ENCODE data around the gene SMIM20. TPM values are rescaled to one million over a fixed set of nuclear protein-coding genes. Genes with fewer than 3 reads are reported as not detected.

SMIM20 gene
- polyA plus RNA-seq, 4 donors, result 42.6 to 55.0 (median 47.3) TPM

DNA sequence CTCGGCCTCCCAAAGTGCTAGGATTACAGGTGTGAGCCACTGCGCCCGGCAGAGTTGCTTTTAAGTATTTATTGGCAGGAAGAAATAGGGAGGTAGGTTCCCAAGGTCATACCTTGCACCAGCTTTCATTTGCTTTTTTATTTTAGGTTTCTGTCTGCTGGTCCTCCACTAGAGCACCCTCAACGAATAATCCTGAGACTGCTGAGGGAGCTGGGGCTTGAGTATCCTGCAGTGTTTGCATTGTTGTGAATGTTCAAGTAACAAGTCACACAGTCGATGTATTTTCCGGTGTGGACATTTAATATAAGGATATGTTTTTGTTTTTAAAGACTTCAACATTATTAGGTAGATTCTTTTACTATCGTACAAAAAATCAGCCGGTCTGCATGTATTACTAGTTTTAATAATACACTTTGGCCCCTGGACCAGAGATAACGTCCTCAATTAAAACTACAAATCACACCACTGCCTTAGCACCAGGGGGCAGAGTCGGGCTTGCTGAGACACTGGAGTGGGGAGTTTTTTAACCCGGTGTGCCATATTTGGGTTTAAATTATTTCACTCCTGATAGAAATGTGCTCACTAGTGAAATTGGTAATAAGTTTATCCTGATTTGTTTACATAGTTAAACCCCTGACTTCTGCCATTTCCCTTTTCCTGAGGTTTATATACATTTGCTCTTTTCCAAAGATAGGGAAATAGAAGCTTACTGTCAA lies 11.6 kb downstream of the SMIM20 start:
- no peak for DNase-seq (ENCODE audit: low read depth in 4 of 4, low spot score in 2 of 4)

DNA sequence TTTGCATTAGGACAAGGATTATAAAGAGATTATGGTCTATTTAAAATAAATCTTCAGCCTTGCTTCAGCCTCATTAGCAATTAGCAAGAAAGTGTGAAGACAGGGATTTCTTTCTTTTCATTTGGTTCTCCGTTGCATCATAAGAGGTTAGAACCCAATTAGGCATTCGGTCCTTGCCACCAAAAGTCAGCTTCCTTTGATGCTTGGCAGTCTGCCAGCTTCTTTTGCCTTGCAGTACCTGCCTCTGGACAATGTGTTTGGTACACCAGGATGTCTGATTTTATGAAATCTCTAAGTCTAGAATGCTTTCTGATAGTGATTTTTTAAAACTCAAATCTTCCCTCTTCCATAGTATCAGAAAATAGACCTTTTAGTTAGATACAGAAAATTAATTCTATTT lies 12.4 kb downstream of the SMIM20 start:
- DNase-seq (ENCODE audit: low read depth in 4 of 4, low spot score in 2 of 4), result no peak

DNA sequence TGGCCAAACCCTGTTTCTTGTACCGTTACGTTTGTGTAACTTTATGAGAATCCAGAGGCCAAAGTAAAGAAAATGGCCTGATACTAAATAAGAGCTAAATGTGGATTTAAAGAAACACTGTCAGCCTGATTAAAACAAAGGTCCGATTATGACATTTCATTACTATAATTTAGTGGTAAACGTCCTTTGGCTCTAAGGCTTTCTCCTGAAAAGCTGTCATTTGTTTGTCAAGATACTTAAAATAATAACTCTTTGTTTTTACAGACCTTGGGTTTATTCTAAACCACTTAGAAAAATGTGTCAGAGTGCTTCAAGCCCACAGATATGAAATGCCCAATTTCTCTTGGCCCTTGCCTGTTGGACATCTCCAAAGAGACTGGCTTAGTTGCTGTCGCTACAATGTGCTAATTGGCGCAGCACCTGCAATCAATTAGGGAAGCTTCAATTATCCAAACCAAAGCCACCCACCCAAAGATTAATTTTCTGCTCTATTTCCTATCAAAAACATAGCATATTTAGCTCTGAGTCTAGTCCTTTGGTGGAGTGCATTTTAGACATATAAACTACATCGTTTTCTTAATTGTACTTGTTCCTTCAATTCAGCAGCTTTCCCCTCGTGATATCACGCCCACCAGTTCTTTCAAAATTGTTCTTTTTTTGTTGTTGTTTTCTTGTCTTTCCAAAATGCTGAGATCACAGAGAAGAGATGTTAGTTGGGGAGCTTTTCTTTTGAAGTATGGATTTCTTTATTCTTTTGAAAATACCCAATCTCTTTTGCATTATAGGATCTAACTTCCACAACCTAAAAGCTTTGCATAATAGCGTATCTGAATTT lies 13.6 kb downstream of the SMIM20 start:
- no peak for DNase-seq (ENCODE audit: low read depth in 4 of 4, low spot score in 2 of 4)

DNA sequence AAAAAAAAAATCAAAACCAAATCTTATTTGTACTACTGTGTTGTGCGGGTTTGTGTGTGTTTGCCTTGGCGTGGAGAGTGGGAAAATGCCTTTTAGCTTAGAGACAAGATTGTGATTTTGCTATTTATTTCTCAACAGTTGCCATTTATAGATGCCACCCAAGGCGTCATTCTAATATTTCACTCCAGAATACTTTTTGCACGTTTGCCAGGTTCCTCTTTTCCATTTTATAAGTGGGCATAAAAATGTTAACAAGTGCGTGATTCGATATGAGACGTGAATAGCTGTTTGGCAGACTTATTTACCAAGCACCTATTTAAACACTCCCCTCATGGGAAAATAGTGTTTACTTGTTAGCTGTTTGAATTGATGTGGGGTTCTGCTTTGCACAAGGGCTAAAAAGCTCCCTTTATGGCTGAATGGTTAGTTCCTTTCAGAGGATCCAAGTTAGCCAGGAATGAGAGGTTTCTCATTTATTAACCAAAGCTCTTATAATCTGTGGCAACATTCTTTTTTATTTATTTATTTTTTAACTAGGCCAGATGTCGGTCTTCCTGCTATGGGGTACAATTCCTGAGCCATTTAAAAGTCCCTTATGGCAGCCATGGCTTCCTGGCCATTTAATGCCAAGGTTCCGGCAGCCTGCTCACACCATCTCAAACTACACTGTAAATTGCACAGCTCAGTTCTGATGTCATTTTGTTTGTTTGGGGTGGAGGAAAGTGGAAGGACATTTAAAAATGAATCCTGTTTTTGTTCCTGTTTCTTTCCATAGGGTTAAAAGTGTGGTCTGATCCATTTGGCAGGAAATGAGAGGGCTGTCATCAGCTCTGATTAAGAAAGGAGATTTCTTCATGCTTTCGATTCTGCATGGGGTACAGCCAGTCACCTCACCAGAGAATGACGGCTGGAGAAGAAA lies 14.6 kb downstream of the SMIM20 start:
- DNase-seq (ENCODE audit: low read depth in 4 of 4, low spot score in 2 of 4), result no peak

DNA sequence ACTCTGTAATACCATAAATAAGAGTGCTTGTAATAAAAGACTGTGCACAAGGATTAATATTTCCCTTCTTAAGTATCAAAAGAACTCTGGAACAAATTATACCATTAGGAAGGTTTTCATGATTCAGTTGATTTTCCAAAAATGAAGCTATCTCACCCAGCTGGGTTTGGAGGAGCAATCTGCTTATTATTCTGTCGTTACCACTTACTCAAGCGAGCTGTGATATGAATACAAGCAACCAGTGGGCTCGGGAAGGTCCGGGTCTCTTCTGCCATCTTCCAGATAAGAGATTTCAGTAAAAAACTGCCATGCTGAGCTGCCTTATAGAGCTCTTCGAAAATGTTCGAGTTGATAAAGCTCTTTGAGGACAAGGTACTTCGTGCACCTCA lies 15.3 kb downstream of the SMIM20 start:
- DNase-seq (ENCODE audit: low read depth in 4 of 4, low spot score in 2 of 4), result no peak

DNA sequence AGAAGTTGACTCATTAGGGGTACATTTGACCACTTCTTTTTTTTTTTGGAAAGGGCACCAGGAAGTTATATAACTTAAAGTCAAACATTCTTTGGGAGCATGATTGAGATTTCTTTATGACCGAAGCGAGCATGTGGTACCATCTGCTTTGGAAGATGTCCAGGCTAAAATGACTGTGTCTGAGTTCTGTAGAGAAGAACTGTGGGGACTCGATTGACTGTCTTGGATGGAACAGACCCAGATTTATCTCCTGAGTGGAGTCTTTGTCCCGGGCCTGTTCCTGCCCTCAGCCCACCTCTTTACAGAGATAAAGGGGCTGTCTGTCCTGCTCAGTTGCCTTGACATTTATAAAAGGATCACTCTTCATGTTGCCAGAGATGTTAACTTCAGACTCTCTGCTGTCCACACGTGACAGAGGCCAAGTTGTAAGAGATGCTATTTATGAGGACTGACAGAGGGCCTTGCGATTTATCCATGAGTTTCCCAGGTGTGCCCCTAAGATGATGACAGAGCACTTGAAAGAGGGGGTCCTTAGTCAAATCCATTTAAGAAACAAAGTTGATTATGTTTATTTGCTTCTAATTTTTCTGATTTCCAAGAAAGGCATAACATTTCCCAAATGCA lies 16.8 kb downstream of the SMIM20 start:
- no peak for DNase-seq (ENCODE audit: low read depth in 4 of 4, low spot score in 2 of 4)

DNA sequence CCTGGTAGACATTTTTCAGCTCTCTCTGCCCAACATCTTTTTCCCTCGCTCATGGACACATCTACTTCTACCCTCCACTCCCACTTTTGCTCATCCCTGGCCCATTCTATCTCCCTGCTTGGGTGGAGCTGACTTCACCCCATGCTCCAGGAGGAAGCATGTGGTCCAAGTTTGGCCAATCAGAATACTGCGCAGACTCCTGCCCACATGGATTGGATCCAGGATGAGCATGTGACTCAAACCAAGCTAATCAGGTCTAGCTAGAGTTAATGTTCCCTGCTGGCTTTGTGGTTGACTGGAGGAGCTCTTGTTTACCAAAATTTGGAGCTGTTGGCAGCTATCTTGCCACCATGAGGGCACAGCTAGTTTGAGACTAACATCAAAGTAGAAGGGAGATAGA lies 22.7 kb downstream of the SMIM20 start:
- no peak for DNase-seq (ENCODE audit: low read depth in 4 of 4, low spot score in 2 of 4)

DNA sequence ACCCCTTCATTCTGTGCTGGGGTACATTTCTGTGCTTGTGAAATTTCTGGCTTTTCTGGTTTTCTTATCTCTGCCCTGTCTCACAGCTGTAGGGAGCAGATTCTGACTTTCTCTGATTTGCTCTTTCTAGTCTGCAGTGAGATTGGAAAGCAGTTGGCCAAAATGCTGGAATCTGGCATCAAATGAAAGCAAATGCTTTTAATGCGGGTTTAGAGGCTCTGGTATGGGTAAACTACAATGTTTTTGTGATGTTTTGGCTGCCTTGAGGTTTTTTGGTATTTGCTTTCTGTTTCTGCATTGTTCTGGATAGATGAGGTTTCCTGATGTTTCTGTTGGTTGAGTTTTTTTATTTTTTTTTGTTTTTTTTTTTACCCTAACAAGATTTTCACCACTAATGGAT lies 23.8 kb downstream of the SMIM20 start:
- DNase-seq (ENCODE audit: low read depth in 4 of 4, low spot score in 2 of 4), result no peak

DNA sequence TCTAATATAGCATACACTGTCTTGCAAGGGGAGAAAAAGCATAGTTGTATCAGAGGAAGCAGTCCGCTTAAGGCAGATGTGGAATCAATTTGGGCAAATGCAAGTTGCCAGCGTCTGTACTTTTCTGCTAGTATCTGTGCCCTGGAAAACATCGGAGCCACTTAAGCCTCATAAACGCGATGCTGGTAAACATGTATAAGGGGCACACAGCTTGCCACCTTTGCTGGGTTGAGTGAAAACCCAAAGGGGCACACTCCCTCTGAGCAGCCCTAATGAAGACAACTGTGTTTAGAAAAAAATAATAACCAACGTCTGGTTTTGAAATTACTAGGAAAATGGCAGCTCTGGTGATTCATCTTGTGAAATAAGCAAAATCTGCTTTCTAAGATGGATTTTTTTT lies 24.3 kb downstream of the SMIM20 start:
- DNase-seq (ENCODE audit: low read depth in 4 of 4, low spot score in 2 of 4), result no peak

DNA sequence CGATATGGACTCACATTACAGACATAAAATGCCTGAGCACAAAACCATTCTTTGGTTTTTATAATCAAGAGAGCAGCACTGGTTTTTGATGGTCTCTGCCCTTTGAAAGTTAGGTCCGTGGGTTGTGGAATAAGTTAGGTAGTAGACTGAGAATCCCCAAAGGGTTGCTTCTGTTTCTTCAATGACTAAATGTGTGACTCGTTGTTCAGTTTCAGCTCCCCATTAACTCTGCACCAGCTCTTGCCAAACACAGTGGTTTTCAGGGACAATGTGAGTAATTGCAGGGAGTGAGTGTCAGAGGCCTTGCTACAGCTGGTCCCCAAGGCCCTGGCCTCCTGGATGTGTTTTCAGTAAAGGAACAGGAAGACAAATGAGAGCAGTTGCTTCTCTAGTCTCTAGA lies 24.8 kb downstream of the SMIM20 start:
- DNase-seq (ENCODE audit: low read depth in 4 of 4, low spot score in 2 of 4), result no peak

DNA sequence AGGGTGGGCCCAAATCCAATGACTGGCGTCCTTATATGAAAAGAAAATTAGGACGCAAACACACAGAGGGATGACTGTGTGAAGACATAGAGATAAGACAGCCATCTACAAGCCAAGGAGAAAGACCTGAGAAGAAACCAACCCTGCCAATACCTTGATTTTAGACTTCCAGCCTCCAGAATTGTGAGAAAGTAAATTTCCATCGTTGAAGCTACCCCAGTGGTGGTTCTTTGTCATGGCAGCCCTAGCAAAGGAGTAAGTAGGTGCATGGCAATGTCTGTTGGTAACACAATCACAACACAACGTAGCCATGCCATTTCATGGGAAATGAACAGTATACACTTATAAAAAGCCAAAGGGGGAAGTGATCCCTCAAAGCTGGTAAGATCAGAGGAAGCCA lies 25.3 kb downstream of the SMIM20 start:
- no peak for DNase-seq (ENCODE audit: low read depth in 4 of 4, low spot score in 2 of 4)

DNA sequence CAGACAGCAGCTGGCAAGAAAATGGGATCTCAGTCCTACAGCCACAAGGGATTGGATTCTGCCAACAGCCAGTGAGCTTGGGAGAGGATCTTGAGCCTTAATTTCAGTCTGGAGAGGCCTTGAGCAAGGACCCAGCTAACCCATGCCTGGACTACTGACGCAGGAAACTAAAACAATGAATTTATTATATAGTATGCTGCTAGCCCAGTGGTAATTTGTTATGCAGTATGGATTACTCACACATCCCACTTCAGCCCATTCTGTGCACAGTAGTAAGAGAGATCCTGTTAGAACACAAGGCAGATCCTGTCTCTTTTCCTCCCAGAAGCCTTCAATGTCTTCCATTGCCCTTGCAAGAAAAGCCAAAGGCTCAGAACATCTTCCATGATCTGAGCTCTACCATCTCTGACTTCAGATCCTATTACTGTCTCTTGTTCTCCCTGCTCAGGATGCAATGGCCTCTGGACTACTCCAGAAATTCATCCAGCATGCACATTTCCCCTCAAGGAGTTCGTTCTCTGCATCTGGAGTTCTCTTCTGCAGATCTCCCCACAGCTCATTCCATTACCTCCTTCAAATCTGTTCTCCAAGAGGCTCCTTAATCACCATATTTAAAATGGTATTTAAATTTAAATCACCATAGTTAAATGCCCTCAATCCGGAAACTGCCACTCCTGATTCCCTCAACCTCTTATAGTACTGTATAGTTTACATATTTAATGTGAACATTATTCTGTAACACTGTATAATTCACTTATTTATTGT lies 27.6 kb downstream of the SMIM20 start:
- no peak for DNase-seq (ENCODE audit: low read depth in 4 of 4, low spot score in 2 of 4)

DNA sequence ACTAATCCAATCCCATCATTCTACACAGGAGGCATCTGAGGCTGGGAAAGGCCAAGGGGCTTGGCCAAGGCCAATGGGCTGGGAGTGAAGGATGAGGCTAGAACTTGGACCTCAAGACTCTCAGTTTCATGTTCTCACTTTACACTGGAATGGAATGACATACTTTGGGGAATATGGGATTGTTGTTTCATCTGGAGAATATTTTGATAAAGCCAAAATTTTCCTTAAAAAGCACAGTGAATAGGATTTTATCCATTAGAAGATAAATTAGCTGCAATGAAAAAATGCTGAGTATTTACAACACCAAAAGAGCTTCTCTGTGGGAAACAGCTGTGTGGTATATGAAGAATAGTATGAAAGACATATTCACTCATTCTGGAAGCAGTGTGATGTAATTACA lies 29.3 kb downstream of the SMIM20 start:
- no peak for DNase-seq (ENCODE audit: low read depth in 4 of 4, low spot score in 2 of 4)

DNA sequence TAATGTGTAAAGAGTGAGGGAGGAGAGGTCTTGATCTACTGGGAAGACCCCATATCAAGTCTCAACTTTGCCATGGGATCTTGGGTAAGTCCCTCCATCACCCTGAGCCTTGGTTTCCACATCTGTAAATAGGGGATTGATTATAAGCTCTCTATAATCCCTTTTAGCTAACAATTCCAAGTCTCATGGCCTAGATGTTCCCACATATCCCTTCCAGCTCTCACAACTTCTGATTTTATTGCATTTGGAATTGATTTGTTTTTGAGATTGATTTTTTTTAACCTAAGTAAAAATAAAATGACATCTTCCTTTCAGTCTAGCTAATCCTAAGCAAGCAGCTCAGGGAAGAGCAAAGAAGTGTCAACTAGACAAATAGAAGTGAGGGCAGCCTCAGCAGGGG lies 29.8 kb downstream of the SMIM20 start:
- no peak for DNase-seq (ENCODE audit: low read depth in 4 of 4, low spot score in 2 of 4)

DNA sequence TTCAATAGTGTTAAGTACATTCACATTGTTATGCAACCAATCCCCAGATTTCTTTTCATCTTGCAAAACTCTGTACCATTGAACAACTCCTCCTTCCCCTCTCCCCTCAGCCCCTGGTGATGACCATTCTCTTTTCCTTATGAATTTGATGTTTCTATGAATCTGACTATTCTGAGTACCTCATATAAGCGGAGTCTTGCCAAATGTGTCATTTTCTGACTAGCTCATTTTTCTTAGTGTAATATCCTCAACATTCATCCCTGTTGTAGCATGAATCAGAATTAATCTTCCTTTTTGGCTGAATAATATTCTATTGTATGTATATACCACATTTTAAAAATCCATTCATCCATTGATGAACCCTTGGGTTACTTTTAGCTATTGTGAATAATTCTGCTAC lies 34.0 kb downstream of the SMIM20 start:
- no peak for DNase-seq (ENCODE audit: low read depth in 4 of 4, low spot score in 2 of 4)

DNA sequence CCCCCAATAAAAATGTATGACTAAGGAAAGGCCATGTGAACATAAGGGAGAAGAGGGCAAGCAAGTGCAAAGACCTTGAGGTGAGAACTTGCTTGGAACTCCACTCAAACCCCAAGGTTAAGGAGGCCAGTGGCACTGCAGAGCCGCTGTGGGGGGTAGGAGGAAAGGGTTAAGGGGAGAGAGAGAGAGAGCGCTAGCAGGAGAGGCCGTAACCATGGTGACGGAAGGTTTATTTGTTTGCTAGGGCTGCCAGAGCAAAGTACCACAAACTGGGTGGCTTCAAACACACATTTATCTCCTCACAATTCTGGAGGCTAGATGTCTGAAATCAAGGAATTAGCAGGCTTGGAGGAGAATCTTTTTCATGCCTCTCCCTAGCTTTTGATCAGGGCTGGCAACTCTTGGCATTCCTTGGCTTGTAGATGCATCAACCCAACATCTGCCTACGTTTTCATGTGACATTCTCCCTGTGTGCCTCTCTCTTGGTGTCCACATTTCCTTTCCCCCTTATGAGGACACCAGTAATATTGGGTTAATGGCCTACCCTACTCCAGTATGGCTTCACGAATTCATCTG lies 35.2 kb downstream of the SMIM20 start:
- no peak for DNase-seq (ENCODE audit: low read depth in 4 of 4, low spot score in 2 of 4)

DNA sequence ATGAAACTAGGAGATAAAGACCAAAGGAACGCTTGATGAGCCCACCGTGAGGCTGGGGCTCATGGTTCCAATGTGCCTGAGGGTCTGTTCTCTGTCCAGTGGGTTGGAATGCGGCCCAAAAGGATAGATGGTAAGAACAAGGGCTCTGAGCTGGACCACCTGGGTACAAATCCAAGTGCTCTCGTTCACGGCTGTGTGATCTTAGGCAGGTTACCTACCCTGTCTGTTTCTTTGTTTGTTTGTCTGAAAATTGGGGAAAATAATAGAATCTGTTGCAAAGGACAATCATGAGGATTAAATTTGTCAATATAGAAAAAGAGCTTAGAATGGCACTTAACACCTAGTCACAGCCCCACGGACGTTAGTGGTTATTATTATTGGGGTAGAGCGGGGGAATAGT lies 36.0 kb downstream of the SMIM20 start:
- no peak for DNase-seq (ENCODE audit: low read depth in 4 of 4, low spot score in 2 of 4)

DNA sequence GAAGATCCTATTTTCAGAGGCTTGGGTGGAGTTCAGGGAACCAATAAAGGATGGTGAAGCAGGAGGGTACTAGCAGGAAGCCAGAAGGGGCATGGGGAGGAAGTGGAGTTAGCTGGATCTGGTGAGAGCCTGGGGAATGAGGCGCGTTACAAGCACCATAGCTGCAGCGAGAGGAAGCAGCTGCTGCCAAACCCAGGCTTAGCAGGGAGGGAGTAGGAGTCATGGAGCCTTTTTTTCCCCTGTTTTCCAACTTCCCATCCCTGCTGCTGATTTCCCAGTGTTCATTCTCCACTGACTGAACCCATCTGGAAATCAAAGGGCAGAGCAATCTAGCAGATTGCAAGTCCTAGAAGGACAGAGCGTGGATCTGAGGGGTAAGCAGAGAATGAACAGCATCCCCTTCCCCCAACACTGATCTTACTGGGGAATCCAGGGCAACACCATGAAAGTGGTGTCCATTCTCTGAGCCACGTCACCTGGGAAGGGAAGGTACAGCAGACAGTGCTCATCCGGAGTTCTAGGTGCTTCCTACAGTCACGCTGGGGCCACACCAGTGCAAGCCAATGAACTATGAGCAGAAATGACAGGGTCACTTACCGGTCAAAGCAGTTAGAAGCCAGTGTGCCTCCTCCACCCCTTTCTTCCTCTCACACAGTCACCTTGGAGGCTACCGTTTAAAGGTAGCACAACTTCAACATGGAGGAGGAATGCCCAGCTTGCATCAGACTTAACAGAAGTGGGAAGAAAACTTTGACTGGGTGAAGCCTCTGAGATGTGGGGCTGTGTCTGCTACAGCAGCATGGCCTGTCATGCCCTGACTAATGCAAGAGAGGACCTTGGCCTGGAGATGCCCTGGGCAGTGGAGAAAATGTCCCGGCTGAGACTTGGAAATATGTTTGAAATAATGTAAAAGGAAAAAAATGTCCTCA lies 36.7 kb downstream of the SMIM20 start:
- peak in 2 of 4 donors; percentile 46 to 47 for DNase-seq (ENCODE audit: low read depth in 4 of 4, low spot score in 2 of 4)
